ENCODE results near the gene ANXA4.
"Not testable (repeated sequence)": the region's sequence is repeated elsewhere in the genome, so short reads cannot be mapped to it uniquely, and the experiment has no call there.

ANXA4 gene

DNA sequence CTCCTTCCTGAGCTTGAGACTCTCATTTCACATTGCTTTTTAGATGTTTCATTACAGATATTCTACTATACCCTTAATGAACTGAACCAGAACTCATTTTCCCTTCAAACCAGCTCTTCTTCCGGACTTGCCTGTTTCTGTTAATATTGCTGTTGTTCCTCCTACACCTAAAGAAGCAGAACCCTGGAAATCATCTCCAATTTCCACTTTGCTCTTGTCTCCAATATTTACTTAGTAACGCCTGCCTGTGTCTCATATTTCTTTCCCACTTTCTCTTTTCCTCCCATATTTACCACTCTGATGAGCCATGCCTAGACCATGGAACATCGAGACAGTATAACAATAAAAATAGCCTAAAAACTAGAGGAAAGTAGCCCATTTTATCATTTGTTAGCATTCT lies 69.7 kb downstream of the ANXA4 start:
- peak; percentile 79 for DNase-seq

DNA sequence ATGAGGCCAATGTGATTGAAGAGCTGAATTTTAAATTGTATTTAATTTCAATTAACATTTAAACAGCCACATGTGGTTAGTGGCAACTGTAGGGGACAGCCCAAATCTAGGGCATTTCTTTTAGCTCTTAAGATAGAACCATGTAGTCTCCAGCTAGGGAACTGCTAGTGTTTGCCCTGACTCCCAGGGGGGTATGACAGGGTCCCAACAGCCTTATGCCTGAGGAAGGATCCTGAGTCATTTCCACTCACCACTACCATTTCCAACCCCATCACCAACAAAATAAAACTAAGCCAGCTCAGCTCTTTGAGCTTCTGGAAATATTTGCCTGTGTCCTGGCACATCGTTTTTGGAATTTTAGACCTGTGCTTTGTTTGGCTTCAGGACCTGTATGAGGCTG lies 73.8 kb downstream of the ANXA4 start:
- no peak for DNase-seq

DNA sequence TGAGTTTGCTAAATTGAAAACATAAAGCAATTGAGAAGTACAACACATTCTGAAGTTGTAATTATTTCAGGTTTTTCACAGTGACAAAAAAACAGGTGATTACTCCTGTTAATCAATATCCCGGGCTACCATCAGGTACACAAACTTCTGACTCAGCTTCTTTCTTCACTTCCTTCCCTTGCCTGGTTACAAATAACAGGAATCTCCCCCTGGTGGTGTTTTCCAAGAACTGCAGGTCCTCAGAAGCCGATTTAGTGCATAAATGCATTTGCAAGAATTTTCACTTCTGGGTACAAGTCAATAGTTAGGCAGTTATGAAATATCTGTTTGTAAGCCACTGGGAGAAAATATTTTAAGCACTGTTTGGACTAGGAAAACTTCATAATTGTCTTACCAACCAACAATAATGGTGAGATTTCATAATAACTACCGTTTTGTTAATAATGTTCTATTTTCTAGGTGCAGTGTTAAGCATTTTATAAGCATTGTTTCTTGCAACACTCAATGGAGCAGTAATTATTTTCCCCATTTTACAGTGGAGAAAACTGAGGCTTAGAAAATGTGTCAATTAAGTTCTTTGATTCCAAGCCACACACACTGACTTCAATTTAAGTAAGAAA lies 75.1 kb downstream of the ANXA4 start:
- DNase-seq, result peak; percentile 81

DNA sequence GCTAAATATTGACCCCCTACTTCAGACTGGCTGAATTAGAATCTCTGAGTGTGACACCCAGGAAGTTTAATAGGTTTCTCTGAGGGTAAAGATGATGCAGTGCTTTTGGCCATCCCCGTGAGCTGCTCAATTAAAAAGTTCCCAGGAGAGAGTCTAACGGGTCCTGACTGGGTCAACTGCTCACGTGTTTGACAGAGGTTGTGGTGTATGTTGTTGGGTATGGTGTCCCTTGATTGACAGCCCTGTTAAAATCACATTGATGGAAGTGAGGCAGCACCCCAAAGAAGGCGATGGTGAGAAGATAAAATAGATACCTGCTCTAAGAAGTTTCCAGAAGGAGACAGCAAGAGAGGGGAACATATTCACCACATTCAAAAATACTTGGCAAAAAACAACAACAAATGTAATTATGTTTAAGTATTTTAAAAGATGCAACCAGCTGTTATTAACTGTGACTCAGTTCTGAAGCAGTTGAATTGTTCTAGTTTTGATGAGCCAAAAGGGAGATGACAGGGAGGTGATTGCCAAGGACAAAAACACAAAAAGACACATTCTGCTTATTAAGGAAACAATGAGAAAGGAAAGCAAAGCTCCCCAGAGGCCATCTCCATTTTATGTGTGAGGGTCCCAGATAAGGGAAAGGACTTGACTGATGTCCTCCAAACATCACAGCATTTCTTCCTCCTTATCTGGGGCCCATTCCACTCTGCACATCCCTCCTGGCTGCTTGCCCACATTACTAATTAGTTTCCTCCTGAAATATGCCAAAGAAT lies 76.0 kb downstream of the ANXA4 start:
- DNase-seq, result no peak

DNA sequence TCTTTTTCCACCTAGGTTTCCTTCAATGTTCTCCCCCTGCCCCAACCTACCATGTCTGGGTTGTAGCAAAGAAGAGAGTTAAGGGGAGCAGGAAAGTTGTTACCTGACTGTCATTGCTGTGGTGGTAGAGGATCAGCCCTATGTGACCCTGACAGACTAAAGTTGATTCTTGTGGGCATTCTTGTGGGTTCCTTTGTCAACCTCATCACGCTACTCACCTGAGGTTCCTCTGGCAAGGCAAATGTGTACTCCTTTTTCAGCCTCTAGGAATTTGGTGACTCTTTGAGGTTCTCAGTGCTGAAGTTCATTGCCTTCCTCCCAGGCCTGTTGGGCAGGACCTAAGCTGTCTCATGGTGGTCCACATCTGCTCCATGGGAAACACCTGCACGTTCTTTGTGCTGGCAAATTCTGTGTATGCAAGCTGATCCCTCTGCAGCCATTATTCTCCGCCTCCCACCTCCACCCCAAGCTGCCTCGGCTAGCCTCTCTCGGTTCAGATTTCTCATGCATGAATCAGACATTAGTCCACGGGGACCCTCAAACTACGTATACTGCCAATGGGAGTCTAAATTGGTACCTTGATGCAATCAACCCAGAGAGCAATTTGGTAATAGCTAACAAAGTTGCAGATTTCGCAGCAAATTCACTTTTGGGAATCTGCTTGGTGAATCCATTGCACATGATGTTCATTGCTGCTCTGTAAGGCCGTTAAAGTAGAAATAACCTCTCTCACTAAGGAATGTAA lies 86.0 kb downstream of the ANXA4 start:
- DNase-seq, result no peak

DNA sequence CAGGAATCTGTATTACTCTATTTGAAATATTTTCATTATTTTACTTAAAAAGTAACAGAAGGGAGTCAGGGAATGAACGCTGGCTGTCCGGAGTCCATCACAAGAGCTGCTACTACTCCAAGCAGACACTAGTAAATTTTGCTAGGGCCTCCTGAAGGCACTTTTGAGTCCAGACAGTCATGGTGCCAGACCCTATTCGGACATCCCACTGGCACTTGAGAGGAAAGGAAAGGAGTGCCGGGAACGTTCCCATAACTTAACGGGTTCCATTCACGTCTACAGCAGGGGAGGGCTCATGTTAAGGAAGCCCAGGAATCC lies 87.0 kb downstream of the ANXA4 start:
- no peak for DNase-seq

DNA sequence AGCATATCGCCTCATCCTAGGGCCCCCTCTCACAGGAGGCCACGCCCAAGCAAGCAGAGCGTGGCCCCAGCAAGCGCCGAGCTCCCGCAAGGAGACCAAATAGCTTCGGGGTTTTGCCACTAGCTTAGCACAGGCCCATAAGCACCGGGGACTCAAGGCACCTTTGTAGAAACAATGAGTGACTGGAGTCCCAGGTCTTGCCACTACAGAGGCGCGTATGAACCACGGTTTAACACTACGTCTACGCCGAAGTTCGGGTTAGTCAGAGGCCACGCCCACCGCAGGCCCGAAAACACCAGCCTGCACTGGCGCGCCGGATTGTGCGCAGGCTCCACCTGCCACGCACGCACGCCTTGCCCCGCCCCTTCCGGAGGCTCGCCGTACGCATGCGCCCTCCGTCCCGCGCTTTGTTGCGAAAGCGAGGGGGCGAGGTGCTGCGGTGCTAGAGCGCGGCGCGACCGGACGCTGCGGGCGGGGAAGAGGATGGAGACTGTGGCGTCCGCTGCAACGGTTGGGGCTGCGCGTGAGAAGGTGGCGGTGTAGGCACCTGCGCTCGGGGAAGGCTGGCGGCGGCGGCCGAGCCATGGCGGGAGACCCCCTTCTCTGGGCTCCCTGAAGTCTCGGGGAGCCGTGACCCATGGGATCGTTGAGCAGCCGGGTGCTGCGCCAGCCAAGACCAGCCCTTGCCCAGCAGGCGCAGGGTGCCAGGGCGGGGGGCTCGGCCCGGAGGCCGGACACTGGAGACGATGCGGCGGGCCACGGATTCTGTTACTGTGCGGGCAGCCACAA lies 87.5 kb downstream of the ANXA4 start, which contains the start of gene GMCL1:
TSS of gene GMCL1 (plus strand) at position 405 of the 789 bp plus-strand sequence. CDS start at position 638, 233 bp downstream.
- DNase-seq, result peak; percentile 49

DNA sequence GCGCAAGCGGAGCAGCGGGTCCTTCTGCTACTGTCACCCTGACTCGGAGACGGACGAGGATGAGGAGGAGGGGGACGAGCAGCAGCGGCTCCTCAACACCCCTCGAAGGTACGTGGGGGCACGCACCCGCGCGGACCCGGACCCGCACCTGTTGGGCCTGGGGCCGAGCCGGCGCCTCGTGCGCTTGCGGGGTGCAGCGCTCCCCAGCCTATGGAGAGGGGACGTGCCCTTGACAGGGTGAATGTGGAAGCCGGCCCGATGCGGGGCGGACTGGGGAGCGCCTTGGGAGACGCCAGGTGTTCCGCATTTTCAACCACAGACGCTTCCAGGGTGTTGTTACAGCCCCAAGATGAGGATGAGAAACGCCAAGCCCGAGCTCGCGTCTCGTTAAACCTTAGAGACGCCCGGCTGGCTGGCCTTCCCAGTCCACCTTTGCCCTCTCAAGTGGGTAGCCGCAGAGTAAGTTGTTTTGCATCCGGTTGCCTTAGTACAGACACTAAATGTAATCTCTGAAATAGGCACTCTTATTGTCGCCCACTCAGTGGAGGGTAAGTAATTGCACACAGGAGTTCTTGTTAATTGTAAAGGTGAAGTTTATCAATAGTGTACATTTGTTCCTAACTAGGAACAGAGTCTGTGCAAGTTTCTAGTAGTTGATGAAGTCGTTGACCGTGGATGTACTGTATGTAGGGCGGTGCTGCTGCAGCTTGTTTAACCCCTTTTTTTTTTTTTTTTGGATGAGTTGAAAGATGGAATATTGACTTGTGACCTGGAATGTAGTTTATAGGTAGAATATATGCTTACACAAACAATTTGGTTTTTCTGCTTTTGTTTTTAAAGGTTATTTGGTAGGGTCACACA lies 88.3 kb downstream of the ANXA4 start:
- DNase-seq, result no peak

DNA sequence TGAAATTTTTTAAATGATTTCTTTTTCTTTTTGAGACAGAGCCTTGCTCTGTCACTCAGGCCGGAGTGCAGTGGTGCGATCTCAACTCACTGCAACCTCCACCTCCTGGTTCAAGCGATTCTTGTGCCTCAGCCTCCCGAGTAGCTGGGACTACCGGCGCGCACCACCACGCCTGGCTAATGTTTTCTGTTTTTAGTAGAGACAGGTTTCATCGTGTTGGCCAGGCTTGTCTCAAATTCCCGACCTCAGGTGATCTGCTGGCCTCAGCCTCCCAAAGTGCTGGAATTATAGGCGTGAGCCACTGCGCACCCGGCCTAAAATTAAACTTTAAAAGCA lies 88.9 kb downstream of the ANXA4 start:
- not testable (repeated sequence) for DNase-seq

DNA sequence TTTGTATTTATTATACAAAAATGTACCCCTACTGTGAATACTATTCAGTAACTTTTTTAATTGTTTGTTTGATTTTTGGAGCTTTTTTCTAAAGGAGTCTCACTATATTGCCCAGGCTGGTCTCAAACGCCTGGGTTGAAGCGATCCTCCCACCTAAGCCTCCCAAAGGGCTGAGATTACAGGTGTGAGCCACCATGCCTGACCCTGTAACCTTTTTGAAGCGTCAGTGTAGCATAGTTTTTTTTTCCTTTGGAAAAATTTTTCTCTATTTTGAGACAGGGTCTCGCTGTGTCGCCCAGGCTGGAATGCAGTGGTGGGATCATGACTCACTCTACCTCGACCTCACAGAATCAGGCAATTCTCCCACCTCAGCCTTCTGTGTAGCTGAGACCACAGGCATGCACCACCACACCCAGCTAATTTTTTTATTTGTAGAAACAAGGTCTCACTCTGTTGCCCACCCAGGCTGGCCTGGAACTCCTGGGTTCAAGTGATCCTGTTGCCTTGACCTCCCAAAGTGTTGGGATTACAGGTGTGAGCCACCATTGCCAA lies 89.5 kb downstream of the ANXA4 start:
- DNase-seq, result no peak

DNA sequence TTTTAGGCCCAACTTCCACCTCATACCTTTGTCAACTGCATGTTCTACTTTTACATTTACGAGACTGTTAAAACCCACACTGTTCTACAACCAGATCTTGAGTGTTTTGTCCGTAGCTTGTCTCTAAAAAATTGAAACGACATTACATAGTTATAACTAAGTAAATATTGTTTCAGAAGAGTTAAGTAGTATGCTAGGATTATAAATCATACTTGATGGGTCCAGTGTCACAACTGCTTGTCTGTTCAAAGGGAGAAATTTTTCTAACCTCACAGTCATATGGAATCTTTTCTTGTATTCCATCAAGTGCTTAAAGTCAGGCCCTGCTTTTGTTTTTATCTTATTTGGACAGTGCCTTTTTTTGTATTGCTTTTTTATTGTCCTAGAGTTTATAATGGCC lies 91.8 kb downstream of the ANXA4 start:
- DNase-seq, result no peak

DNA sequence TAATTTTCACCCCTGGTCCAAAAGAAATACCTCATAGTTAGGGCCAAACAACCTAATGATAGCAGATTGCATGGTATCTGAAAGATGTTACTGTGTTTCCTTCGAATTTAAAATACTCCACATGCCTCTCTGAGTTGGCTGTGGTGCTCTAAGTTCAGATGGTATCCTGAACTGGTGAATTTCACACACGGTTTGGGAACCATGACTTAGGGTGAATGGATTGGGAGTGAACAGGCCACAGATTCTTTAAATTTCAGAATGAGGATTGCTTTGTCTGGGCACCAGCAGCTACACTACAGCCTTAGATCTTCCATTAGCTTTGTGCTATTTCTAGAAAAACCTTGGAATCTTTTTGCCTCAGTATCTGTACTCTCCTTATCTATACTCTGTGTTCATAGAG lies 93.7 kb downstream of the ANXA4 start:
- DNase-seq, result no peak

DNA sequence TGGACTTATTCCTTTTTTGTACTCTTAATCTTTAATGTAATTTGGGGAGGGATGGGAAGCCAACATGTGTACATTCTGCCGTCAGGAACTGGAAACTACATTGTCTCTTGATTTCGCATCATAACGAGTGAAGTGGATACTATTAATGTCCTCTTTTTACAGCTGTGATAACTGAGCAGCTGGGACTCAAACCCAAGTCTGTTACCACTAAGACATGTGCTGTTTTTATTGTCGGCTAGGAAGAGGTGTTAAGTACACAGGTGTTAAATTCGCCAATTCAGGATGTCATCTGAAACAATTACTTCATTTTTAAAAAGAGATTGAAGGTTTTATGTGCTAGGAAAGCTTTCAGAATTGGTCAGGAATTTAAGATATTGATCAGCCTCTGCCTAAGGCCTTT lies 94.4 kb downstream of the ANXA4 start:
- no peak for DNase-seq

DNA sequence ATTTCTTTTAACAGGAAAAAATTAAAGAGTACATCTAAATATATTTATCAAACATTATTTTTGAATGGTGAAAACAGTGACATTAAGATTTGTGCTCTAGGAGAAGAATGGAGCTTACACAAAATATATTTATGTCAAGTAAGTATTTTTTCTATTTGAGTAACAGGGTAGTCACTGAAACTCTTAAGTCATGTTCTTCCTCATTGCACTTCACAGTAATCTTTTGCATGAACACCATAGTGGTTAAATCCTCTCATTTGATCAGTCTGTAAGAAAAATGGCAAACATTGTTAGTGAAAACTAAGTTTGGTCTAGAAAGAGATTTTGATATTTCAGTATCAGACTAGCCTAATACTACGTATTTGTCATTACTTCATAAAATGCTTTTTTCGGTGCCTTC lies 95.6 kb downstream of the ANXA4 start:
- no peak for DNase-seq

DNA sequence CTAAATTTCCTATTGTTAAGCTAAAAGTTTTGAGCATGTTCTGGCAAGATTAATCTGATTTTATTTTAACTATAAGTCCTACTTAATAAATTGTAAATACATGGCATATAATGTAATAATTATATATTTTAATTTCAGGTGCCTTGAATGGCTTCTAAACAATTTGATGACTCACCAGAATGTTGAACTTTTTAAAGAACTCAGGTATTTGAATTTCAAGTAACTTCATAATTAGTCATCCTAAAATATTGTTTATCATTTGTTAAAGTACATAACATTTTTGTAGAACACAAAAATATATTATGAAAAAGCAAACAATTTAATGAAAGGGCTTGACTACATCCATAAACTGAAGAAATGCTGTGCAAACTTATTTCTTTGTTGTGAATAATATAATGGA lies 102.1 kb downstream of the ANXA4 start:
- DNase-seq, result no peak

DNA sequence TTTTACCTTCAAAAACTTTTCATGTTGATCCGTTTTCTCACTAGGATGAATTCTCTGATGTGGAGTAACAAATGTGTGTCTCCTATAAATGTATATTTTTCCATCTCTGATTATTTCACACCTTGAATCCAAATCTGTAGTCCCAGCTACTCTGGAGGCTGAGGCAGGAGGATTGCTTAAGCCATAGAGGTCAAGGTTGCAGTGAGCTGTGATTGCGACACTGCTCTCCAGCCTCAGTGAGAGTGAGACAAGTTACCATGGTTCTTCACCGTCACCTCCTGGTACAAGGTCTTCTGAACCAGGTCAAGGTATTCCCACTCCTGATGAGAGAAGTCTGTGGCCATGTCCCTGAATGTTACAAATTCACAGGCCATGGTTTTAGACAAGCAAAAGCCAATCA lies 102.6 kb downstream of the ANXA4 start:
- no peak for DNase-seq

DNA sequence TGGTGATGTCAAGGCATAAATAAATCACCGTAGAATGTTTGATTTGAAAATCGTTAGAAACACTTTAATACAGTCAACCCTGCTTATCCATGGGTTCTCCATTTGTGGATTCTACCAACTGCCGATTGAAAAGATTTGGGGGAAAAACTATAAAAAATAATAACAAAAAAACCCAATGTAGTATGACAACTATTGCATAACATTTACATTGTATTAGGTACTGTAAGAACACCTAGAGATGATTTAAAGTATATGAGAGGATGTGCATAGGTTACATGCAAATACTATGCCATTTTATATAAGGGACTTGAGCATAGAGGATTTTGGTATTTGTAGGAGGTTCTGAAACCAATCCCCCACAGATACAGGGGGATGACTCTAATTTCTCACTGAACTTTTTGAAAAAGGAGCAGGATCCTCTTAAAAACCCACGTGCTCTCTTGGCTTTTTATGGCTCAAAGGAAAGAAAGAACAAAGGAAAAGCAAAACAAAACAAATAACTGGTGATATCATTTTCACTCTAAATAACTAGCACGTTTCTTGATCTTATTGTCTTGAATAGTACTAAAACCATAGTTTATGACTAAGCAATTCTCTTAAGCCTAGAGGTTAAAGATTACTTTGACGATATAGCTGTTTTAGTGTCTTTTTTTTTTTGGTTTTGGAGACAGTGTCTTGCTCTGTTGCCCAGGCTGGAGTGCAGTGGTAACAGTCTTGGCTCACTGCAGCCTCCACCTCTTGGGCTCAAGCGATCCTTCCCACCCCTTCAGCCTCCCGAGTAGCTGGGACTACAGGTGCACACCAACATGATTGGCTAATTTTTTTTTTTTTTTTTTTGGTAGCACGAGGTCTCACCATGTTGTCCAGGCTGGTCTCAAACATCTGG lies 104.5 kb downstream of the ANXA4 start:
- no peak for DNase-seq

DNA sequence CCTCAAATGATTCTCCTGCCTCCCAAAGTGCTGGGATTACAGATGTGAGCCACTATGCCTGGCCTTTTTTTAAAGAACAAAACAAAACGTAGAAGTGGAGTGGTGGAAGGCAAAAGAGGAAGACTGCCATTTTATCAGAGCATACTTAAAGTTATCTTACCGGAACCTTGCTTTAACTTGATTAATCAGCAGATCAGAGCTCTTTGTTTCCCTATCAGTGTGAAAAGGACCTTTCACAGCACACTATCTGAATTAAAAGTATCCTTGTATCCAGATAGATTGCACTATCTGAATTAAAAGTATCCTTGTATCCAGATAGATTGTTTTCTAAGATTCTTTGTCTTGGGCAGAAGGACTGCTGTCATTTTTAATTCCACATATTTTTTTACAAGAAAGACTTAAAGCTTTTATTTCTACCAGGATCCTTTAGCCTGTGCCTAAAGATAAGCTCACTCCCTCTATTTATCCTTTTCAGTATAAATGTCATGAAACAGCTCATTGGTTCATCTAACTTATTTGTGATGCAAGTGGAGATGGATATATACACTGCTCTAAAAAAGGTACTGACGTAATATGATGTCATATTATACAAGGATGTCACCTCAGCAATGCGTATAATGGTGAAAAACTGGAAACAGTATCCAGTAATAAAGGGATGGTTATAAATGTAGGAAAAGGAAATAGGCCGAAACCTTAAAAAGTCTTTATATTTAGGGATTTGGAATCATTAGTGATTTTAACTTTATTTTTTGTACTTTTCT lies 105.3 kb downstream of the ANXA4 start:
- no peak for DNase-seq

DNA sequence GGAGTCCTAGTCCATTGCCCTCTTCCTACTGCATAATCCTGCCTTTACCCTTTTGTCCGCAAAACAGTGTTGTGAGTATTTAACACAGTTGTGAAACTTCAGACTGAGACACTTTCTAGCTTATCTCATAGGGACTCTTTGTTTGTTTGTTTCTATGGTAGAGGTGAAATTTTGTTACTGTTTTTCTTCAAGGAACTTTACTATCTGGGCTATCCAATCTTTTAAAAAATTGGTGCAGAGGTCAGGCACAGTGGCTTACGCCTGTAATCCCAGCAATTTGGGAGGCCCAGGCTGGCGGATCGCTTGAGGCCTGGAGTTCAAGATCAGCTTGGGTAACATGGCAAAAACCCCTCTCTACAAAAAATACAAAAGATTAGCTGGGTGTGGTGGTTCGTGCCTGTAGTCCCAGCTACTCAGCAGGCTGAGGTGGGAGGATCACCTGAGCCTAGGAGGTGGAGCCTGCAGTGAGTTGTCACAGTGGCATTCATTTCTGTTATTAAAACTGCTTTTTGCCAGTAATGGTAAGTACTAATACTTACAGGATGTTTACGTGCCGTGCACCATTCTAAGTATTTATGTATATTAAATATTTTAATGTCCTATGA lies 106.4 kb downstream of the ANXA4 start:
- DNase-seq, result no peak

DNA sequence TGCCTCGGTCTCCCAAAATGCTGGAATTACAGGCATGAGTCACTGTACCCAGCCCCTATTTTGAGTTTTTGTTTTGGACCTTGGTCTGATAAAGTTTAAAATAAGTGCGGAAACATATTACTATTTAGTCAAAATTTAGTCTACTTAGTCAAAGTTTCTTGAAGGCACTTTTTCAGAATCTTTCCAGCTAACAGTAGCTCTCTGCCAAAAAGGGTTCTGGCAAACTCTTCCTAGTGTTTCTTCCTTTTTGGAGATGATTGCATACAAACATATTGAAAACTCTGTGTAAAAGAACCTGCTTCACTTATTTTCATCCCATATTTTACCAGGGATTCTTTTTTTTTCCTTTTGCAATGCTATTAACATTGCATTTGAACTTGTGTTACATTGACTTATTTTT lies 116.3 kb downstream of the ANXA4 start:
- DNase-seq, result no peak

All from NCI-H187 treated with DMSO at 0.1 percent for 48 hours (cell line).